T-helper 17 cell (primary cell): ENCODE data around the gene CHL1. TPM values are rescaled to one million over a fixed set of nuclear protein-coding genes. Genes with fewer than 3 reads are reported as not detected.

Experiments used
- ATAC-seq: fragments of 150-1000 bp; cut with Tn5 transposase; 2 replicates; pipeline ENCODE4 v1.10.0; 2021; ENCODE audit warnings: mild to moderate bottlenecking, moderate library complexity
- DNase-seq, 3 donors: peaks; one replicate each; pipeline versions ENCODE4 v3.0.0 to v3.0.0-alpha.2; 2020 to 2021
- H3K9me3 ChIP-seq: one replicate; pipeline ENCODE4 v1.7.0; 2013; ENCODE audit warnings: low read length, mild to moderate bottlenecking; ENCODE audit not compliant: control insufficient read depth, poor library complexity, severe bottlenecking
- H3K27ac Mint-ChIP-seq: one replicate; pipeline ENCODE4 v1.8.0; 2022; ENCODE audit warnings: mild to moderate bottlenecking, moderate library complexity, mixed read lengths
- H3K27me3 Mint-ChIP-seq: one replicate; pipeline ENCODE4 v1.8.0; 2022; ENCODE audit warnings: mixed read lengths
- H3K36me3 Mint-ChIP-seq: one replicate; pipeline ENCODE4 v1.8.0; 2022; ENCODE audit warnings: low read depth, mixed read lengths
- H3K4me1 Mint-ChIP-seq: one replicate; pipeline ENCODE4 v1.8.0; 2022; ENCODE audit warnings: mild to moderate bottlenecking, mixed read lengths
- H3K4me3 Mint-ChIP-seq: one replicate; pipeline ENCODE4 v1.8.0; 2022; ENCODE audit warnings: mild to moderate bottlenecking, moderate library complexity, mixed read lengths
- total RNA-seq, 4 donors: library from RNA in 2 of 4; stranded (reverse) in 2 of 4; gene quantifications; one replicate each; pipeline ENCODE4 v1.2.3 and lab custom pipeline; 2022 to 2026

The CHL1 gene
- total RNA-seq, 2 donors from 2014 or later, result 0.97 TPM; not detected in 1

- Mint-ChIP-seq H3K27ac (no peak overlapping the region), H3K4me3 (no peak overlapping the region), H3K36me3 (no peaks in the 10 kb centered on the region), H3K27me3 (peaks cover 5% of the 10 kb centered on the region), H3K4me1 (no peaks in the 10 kb centered on the region)
- no peak for DNase-seq
- no peak for ATAC-seq
- H3K9me3 ChIP-seq, result no peaks in the 10 kb centered on the region
Observed at GRCh38 chr3:339351-339750, 142.8 kb downstream of the CHL1 start.

DNA sequence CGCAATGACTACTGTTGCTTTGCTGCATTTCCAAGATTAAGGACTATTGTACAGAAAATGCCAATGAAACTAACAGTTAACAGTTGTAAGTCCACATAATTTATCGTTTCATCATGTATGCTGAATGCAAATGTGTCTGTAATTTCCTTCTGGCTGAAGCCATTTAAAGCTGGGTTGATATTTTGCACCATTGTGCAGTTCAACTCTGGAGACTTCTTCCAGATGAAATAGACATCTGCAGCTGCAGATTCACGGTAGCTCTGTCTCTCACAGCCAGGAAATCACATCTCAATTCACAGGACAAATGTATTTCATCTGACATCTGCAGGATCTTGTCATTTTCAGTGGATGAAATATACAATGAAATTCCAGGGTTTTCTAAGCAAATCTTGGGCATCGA lies 145.4 kb downstream of the CHL1 start:
- H3K4me3 Mint-ChIP-seq, result no peak overlapping the region
- no peaks in the 10 kb centered on the region for H3K9me3 ChIP-seq
- no peaks in the 10 kb centered on the region for H3K36me3 Mint-ChIP-seq
- no peaks in the 10 kb centered on the region for H3K4me1 Mint-ChIP-seq
- ATAC-seq (no peak), DNase-seq (no peak)
- H3K27ac Mint-ChIP-seq, result no peak overlapping the region
- H3K27me3 Mint-ChIP-seq, result peaks cover 5% of the 10 kb centered on the region

DNA sequence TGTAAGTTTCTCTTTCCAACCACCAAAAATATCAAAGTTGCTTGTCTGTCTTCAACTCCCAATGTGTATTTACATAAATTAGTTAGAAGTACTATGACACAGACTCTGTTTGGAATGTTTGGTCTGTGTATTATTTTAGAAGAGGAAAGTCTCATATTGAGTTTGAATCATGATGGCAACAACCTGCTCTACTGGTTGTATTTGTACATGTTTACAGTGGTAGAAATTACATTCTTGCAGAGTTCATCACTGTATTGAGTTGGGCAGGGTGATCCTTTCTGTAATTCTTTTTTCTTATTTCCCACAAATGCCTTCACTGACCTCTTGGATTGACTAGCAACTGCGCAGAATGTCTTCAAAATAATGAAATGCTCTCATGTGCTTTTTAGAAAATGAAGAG lies 149.6 kb downstream of the CHL1 start:
- H3K27me3 Mint-ChIP-seq, result peaks cover 9% of the 10 kb centered on the region
- H3K27ac Mint-ChIP-seq, result no peak overlapping the region
- H3K4me3 Mint-ChIP-seq, result no peak overlapping the region
- no peaks in the 10 kb centered on the region for H3K9me3 ChIP-seq
- ATAC-seq (no peak), DNase-seq (no peak)
- no peaks in the 10 kb centered on the region for H3K4me1 Mint-ChIP-seq
- H3K36me3 Mint-ChIP-seq, result no peaks in the 10 kb centered on the region

GRCh38 chr3:347581-347980 lies 151.0 kb downstream of the CHL1 start:
- Mint-ChIP-seq H3K27ac (no peak overlapping the region), H3K4me3 (no peak overlapping the region), H3K4me1 (no peaks in the 10 kb centered on the region), H3K36me3 (no peaks in the 10 kb centered on the region), H3K27me3 (peaks cover 9% of the 10 kb centered on the region)
- ATAC-seq, result no peak
- no peak for DNase-seq
- H3K9me3 ChIP-seq, result no peaks in the 10 kb centered on the region

DNA sequence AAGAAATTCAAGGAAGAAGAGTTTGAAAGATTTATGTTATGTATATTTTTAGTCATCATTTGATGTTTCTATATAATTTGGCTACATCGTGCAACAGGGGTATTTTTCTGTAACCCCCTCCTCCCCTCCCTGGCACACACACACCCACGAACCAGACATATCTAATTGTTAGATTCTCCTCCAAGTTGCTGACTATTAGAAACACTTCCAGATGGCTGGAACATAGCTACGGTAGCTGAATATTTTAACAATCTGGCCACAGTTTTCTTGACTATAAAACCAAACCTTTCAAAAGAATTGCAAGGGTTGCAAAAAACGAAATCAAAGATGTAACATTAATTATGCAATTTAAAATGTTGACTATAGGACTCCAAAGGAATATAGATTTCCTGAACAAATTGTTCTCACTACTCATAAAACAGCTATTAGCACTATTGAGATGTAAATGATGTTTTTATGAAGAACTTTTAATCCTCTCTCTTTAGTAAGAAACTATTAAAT lies 154.4 kb downstream of the CHL1 start:
- no peak overlapping the region for H3K27ac Mint-ChIP-seq
- peaks cover 9% of the 10 kb centered on the region for H3K27me3 Mint-ChIP-seq
- no peaks in the 10 kb centered on the region for H3K9me3 ChIP-seq
- no peaks in the 10 kb centered on the region for H3K36me3 Mint-ChIP-seq
- ATAC-seq (no peak), DNase-seq (no peak)
- H3K4me1 Mint-ChIP-seq, result no peaks in the 10 kb centered on the region
- no peak overlapping the region for H3K4me3 Mint-ChIP-seq

DNA sequence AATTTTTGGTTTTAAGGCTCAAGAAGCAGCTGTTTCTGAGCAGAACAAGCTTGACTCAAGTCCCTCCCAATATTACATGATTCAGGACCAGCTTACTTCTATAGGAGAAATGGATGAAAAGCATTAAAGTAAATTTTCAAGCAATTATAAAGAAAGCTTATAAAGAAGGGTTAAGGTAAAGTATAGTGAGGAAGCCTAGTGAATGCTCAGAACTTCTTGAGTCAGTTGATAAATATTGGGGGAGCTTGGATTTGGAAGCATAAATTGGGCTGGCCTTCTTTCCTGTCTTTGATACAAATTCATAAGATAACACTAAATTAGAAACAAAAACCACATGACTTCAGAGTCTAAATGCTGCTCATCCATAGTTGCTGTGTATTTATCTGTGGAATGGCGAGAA lies 156.0 kb downstream of the CHL1 start:
- Mint-ChIP-seq H3K27ac (no peak overlapping the region), H3K4me3 (no peak overlapping the region)

DNA sequence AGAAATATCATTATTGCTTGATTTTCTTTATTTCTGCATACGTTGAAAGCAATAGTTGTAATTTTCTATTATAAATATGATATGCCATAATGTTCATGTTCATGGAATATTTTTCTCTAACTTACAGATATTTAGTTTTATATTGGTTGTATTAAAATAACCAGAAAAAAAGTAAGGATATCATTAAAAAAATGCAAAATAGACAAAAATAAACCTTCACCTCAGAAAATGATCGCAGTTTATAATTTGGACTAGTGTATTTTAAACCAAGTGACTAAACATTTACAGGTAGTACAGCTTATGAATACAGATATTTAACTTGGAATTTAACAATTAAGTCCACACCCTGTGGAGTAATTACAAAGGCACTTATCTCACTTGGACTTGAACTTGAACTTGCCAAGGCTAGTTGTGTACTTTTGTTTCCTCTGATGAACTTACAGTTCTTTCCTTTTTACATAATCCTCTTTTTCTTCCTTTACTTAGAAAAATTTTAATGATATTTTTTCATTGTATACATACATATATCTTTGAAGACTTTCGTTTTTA lies 156.7 kb downstream of the CHL1 start:
- H3K4me3 Mint-ChIP-seq, result no peak overlapping the region
- H3K9me3 ChIP-seq, result no peaks in the 10 kb centered on the region
- H3K36me3 Mint-ChIP-seq, result no peaks in the 10 kb centered on the region
- no peak overlapping the region for H3K27ac Mint-ChIP-seq
- no peaks in the 10 kb centered on the region for H3K4me1 Mint-ChIP-seq
- DNase-seq, result no peak
- H3K27me3 Mint-ChIP-seq, result peaks cover 9% of the 10 kb centered on the region
- ATAC-seq, result no peak

More for the DNA sequence above, 156.0 kb downstream of the CHL1 start:
- H3K36me3 Mint-ChIP-seq, result no peaks in the 10 kb centered on the region
- peaks cover 9% of the 10 kb centered on the region for H3K27me3 Mint-ChIP-seq
- DNase-seq (no peak), ATAC-seq (no peak)
- H3K4me1 Mint-ChIP-seq, result no peaks in the 10 kb centered on the region
- H3K9me3 ChIP-seq, result no peaks in the 10 kb centered on the region

DNA sequence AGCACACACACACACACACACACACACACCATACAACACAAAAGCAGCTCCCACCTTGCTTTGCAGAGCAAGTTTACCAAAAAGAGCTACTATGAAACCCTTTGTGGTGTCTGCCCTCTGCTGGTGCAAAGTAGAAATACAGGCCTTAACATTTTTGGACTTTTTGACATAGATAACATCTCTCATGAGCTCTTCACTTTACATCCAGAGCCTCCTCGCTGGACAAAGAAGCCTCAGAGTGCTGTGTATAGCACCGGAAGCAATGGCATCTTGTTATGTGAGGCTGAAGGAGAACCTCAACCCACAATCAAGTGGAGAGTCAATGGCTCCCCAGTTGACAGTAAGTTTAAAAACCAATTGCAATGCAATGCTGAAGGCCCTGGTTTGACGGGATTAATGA lies 157.9 kb downstream of the CHL1 start:
- no peaks in the 10 kb centered on the region for H3K9me3 ChIP-seq
- ATAC-seq (no peak), DNase-seq (no peak)
- Mint-ChIP-seq H3K36me3 (no peaks in the 10 kb centered on the region), H3K4me3 (no peak overlapping the region), H3K4me1 (no peaks in the 10 kb centered on the region), H3K27me3 (peaks cover 9% of the 10 kb centered on the region), H3K27ac (no peak overlapping the region)

- Mint-ChIP-seq H3K4me1 (no peaks in the 10 kb centered on the region), H3K36me3 (no peaks in the 10 kb centered on the region), H3K27me3 (peaks cover 9% of the 10 kb centered on the region), H3K4me3 (no peak overlapping the region), H3K27ac (no peak overlapping the region)
- DNase-seq (no peak), ATAC-seq (no peak)
- H3K9me3 ChIP-seq, result no peaks in the 10 kb centered on the region
Observed at GRCh38 chr3:355622-356021, 159.1 kb downstream of the CHL1 start.

DNA sequence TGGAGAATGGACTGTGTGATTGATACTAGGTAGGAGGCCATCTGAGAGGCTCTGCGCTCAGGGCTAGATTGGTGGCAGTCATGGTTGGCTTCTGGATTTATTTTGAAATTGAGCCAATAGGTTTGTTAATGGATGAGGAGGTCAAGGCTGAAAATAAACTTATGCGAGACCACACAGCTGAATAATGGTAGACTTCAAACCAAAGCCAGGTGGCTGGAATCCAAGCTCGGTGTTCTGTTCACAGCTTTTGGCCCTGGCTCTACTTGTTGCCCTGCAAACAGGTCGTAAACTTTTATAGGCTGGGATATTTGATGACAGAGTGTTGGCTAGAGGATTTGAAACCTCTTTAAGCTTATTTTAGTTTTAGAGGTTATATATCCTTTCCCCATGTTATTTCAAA lies 160.4 kb downstream of the CHL1 start:
- Mint-ChIP-seq H3K27ac (no peak overlapping the region), H3K4me1 (no peaks in the 10 kb centered on the region), H3K27me3 (no peaks in the 10 kb centered on the region), H3K4me3 (no peak overlapping the region), H3K36me3 (no peaks in the 10 kb centered on the region)
- DNase-seq, result no peak
- ATAC-seq, result no peak
- no peaks in the 10 kb centered on the region for H3K9me3 ChIP-seq

- Mint-ChIP-seq H3K36me3 (no peaks in the 10 kb centered on the region), H3K27ac (no peak overlapping the region), H3K27me3 (no peaks in the 10 kb centered on the region), H3K4me3 (no peak overlapping the region), H3K4me1 (no peaks in the 10 kb centered on the region)
- no peak for DNase-seq
- no peaks in the 10 kb centered on the region for H3K9me3 ChIP-seq
- peak; percentile 30 for ATAC-seq
Observed at GRCh38 chr3:359672-360071, 163.1 kb downstream of the CHL1 start.

GRCh38 chr3:362681-363338 lies 166.2 kb downstream of the CHL1 start:
- H3K4me1 Mint-ChIP-seq, result no peaks in the 10 kb centered on the region
- no peak overlapping the region for H3K27ac Mint-ChIP-seq
- DNase-seq (no peak), ATAC-seq (no peak)
- no peaks in the 10 kb centered on the region for H3K9me3 ChIP-seq
- no peak overlapping the region for H3K4me3 Mint-ChIP-seq
- no peaks in the 10 kb centered on the region for H3K36me3 Mint-ChIP-seq
- no peaks in the 10 kb centered on the region for H3K27me3 Mint-ChIP-seq

- ATAC-seq (no peak), DNase-seq (no peak)
- Mint-ChIP-seq H3K36me3 (no peaks in the 10 kb centered on the region), H3K4me3 (no peak overlapping the region), H3K27me3 (no peaks in the 10 kb centered on the region), H3K27ac (no peak overlapping the region), H3K4me1 (no peaks in the 10 kb centered on the region)
- H3K9me3 ChIP-seq, result no peaks in the 10 kb centered on the region
Observed at GRCh38 chr3:364287-364686, 167.7 kb downstream of the CHL1 start.

DNA sequence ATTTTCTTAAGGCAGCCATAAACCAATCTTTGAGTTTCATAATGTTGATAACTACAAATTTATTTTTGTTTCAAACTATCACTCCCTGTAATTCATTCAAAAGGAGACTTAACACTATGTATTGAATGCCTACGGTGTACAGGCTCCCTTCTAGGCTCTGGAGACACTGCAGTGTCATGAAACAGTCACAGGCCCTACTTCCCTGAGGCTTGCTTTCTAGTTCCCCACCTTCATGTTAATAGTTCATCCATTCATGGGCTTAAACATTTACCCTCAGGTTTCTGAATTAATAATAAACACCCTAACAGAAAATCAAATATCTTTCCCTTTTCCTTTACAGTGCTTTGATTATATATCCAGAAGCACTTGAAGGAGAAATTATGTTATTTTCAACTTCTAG lies 168.7 kb downstream of the CHL1 start:
- H3K4me1 Mint-ChIP-seq, result no peaks in the 10 kb centered on the region
- no peaks in the 10 kb centered on the region for H3K9me3 ChIP-seq
- H3K27ac Mint-ChIP-seq, result no peak overlapping the region
- DNase-seq (no peak), ATAC-seq (no peak)
- H3K4me3 Mint-ChIP-seq, result no peak overlapping the region
- H3K27me3 Mint-ChIP-seq, result no peaks in the 10 kb centered on the region
- H3K36me3 Mint-ChIP-seq, result no peaks in the 10 kb centered on the region
